Skin epidermis (tissue), 12 donors: ENCODE data around the gene NRG3.

ENCODE experiments used
- H3K27ac ChIP-seq, 21 experiments: fragments of 200-600 bp; sonication (generic) in 11 of 21; one replicate each; pipeline ENCODE4 v1.5.0; 2020; ENCODE audit warnings: mild to moderate bottlenecking in 3 of 21, inconsistent platforms in 2 of 21, moderate library complexity in 2 of 21
- H3K4me3 ChIP-seq, 7 experiments: fragments of 200-600 bp; sonication (generic) in 2 of 7; one replicate each; pipeline ENCODE4 v1.5.0; 2020; ENCODE audit warnings: inconsistent platforms in 2 of 7, mild to moderate bottlenecking in 2 of 7, moderate library complexity in 1 of 7

Gene NRG3

DNA sequence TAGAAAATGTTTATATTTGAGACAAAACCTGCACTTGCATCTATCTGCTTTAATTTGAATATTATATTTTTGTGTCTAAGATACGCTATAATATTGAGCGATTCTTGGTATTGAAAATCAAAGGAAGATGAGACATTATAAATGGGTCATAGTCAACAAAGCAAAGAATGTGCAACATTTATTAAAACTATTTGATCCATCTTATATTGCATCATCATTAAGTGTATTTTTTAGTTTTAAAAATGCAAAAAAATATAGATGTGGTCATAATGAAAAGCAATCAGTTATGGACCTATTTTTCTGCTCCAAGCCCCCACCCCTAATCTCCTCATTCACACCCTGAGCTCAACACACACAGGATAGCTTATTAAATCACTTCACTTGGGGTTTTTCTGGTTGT lies 847.3 kb downstream of the NRG3 start:
- Histone ChIP-seq H3K4me3 (no peak overlapping the region), H3K27ac (no peak overlapping the region)

DNA sequence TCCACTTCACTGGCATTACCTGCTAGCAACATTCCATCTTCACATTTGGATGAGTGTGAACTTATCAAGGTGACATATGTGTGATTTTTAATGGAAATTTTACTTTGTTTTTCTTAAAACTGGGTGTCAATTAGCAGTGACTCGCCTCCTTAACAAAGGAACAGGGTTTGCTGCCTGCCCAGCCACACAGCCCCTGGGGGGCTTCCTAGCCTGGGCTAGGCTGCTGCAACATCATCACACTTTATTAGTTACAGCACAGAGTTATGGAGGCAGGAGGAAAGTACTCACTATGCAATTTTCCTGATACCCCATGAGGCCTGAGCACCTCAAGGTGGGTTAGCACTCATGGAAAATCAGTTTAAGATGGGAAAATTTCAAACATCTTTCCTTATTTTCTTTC lies 861.3 kb downstream of the NRG3 start:
- Histone ChIP-seq H3K4me3 (no peak overlapping the region), H3K27ac (no peak overlapping the region)

DNA sequence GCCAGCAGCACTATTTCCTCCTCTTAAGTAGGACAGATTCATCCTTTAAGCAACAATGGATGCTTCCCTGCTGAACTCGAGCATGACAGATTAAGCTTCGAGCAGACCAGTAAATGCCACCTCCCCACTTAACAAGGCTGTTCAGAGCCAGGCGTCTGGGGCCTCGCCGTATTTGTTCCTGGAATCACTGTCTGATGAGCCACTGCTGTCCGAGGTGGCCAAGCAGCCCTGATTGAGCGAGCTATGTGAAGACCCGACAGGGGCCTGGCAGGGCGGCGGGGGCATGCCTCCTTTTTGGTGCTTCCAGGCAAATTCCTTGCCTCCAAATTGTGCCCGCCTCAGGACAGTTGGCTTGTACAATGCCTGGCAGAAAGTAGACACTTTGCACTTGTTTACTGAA lies 862.6 kb downstream of the NRG3 start:
- Histone ChIP-seq H3K27ac (no peak overlapping the region), H3K4me3 (no peak overlapping the region)

DNA sequence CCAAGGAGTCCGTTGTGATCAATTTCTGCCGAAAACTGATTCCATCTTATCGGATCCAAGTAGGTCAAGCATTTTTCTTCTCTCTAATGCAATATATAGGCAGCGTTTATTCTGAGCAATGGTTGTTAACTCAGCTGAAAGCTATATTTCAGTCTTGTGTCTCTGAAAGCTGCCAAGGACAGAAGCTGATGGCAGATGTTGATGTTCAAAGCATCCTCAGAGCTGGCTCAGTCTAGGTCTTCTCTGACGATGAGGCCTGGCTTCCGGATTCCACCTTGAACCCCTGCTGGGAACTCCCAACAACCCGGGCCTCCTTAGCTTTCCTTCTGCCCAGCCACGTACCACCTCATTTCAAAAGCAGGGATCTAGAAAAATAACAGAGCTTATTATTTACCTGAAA lies 863.6 kb downstream of the NRG3 start:
- H3K4me3 ChIP-seq, result no peak overlapping the region
- no peak overlapping the region for H3K27ac ChIP-seq

DNA sequence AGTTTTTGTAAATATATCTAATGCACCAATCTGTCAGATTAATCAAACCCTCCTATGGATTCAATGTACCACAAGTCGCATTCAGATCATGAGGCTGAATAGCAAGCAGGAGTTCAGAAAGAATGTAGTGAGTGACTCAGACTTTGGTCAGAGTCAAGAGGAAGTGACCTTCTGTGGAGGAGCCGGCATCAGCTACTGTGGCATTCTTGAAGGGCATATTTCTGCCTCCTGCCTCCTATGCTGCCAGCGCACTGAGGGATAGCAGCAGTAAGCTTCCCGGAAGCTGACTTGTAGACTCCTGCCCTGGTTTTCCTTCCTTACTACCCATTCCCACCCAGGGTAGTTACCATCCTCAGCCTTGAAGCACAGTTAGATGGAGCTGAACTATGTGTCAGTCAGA lies 867.5 kb downstream of the NRG3 start:
- Histone ChIP-seq H3K4me3 (no peak overlapping the region), H3K27ac (no peak overlapping the region)

DNA sequence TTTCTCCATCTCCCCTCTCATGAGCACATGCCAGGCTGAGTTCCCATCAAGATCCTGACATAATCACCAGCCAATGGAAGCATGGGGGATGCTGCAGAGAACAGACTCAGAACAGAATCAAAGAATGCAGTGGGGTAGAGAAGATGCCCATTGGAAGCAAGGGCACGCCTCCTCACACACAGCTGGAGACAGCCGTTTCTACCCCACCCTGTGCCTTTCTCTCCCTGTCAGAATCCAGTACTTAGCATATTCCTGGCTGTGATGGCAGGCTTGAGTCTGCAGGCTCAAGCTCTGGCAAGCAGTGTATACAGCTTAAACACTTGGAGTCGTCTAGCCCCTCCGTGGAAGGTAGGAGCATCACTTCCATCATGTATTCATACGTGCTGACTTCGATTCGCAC lies 867.9 kb downstream of the NRG3 start:
- no peak overlapping the region for H3K4me3 ChIP-seq
- no peak overlapping the region for H3K27ac ChIP-seq

DNA sequence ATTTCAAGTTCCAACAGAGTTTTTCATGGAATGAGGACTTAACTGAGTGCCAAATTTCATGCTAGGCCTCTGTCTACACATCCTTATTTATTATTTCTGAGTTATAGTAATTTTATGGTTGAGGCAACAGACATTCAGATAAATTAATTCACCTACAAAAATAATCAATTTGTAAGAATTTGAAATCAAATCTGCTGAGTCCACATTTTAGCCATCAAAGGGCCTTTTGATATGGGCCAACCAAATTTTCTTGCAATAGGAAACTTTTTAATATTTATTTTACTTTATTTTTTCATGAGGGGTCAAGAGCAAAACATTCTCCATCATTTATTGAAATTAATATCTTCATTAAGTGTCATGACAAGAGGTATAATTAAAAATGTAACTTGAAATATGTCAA lies 875.5 kb downstream of the NRG3 start:
- Histone ChIP-seq H3K27ac (no peak overlapping the region), H3K4me3 (no peak overlapping the region)

DNA sequence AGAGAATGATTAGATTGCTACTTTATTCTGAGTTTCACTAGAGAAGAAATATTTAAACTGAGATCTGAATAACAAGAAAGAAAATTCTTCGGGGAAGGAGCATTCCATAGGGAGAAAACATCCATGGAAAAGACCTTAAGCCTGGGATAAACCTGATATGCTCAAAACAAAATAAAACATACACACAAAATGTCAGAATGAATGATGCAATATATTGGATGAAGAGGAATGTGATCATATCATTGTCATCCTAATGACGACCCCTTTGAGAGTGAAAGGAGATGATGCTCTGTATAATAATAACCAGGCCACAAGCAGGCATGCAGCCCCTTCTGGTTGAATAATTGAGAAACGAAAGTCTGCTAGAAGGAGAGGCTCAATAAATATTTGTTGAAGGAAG lies 882.4 kb downstream of the NRG3 start:
- no peak overlapping the region for H3K4me3 ChIP-seq
- no peak overlapping the region for H3K27ac ChIP-seq

DNA sequence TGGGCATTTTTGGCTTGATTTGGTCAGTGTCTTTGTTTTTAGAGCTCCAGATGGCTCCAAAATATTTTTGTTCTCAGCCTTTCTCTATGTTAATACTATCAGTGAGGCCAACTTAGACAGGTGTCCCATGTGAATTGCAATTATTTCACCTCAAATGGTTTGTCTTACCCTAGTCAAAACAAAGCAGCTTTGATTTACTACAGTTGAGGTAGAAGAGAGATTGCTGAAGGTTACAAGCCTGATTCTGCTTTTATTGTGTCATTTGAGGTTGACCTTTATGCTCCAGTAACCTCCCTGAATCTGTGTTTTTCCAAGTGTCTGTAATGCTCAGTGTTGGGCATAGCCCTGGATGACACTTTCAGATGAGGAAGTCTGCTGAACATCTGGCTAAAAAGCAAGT lies 882.9 kb downstream of the NRG3 start:
- Histone ChIP-seq H3K4me3 (no peak overlapping the region), H3K27ac (no peak overlapping the region)

DNA sequence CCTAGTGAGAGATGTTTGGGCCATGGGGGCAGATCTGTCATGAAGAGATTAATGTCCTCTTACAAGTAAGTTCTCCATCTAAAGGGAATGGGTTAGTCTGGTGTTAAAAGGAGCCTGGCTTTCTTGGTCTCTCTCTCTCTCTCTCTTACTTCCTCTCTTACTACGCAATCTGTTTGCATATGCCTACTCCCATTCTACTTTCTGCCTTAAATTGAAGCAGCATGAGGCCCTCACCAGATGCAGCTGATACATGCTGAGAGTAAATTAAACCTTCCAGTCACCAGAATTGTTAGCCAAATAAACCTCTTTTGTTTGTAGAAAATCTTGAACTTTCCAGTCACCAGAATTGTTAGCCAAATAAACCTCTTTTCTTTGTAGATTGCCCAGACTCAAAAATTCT lies 884.1 kb downstream of the NRG3 start:
- H3K4me3 ChIP-seq, result no peak overlapping the region
- no peak overlapping the region for H3K27ac ChIP-seq

DNA sequence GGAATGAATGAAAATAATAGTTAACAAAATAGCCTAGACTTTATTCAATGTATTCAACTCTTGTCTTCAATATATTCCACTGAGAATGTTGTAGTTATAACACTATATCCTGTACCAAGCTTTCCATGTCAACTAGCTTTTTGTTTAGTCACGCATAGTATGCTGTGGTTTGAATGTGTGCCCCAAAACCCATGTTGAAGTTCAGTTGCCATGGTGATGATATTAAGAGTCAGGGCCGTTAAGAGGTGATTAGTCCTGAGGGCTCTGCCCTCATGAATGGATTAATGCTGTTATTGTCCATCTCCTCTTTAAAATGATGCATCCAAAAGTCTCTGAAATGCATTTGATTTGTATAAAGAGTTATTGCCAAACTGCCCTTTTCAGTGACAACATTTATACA lies 887.6 kb downstream of the NRG3 start:
- Histone ChIP-seq H3K4me3 (no peak overlapping the region), H3K27ac (no peak overlapping the region)

DNA sequence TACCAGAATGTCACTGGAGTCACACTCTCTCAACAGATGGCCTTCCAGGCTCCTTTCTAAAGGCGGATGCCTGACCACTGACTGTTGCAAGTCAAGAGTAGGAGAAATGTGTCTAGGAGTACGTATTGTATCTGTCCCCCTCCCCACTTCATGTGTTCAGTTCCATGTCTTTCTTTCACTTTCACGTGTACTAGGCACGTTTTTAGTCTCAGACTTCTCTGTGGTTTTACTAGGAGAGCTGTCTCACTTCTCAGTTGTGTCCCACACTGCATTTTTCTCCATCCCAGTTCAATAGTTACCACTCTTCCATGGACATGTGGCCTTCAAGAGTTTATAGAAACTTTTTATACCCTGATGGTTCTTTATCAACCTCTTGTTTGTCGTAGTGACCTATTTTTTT lies 893.0 kb downstream of the NRG3 start:
- H3K27ac ChIP-seq, result no peak overlapping the region
- no peak overlapping the region for H3K4me3 ChIP-seq

DNA sequence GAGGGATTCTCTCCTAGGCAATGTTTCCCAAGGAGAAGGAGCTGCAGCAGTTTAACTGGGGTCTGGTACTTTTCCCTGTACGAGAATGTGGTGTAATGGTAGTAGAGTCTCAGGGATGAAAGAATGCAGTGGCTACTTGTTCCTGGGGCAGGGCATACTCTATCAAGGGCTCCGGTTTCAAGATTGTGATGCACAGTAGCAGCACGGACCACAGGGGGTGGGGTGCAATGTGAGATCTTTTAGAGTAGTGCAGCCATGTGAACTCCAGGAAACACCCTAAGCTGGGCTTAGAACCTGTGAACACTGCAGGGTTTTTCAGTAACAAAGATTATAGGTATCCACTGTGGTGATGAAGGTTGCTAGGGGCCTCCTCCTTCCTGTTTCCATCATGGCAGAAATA lies 903.9 kb downstream of the NRG3 start:
- Histone ChIP-seq H3K27ac (no peak overlapping the region), H3K4me3 (no peak overlapping the region)

DNA sequence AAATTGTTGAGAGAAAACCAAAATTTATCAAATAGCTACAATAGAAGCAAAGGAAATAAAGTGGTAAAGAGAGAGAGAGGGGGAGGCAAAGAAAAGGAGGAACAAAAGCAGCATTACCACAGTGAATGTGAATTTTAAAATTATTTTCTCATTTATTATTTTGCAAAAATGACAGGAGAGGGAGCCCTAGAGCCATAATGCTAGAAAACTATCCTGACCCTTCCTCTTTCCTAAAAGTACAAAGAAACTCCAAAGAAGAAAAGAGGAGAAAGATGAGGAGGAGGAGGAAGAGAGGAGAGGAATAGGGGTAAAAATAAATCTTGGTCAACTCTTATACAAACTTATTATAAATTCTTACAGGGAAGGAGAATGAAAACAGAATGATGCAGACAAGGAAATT lies 921.5 kb downstream of the NRG3 start:
- no peak overlapping the region for H3K27ac ChIP-seq
- H3K4me3 ChIP-seq, result no peak overlapping the region

DNA sequence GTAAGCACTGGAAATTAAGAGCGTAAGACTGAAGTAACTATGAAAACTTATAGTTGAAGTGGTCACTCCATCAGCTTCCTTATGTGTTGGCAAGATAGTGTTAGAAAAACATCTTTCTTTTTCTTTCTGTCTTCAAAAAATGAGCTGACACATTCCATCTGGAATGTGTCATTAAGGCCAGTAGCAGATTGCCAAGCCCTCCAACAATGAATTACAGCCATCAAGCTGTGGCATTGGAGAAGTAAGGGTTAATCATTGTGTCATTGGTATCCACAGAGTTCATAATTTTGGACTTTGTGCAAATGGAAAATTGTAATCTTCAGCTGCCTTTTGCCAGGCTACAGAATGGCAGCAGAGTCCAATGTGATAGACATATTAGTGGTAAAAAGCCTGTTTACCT lies 926.3 kb downstream of the NRG3 start:
- Histone ChIP-seq H3K27ac (no peak overlapping the region), H3K4me3 (no peak overlapping the region)

DNA sequence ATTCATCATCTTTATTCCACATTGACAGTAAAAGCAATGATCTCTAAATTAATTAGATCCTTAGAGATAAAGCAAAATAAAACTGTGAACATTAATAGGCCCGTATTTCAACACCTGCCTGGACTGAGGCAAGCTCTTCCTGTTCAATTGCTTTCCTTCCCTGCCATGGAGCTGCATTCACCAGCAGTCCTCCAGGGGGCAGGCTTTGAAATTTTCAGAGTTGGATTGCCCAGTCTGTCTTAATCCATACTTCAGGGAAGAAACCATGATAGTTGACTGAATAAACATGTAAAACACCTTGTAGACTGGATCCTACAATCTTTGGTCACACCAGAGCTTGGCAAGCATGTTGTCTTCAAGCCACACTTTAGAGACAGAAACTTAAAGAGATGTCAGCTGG lies 936.6 kb downstream of the NRG3 start:
- Histone ChIP-seq H3K4me3 (no peak overlapping the region), H3K27ac (no peak overlapping the region)

DNA sequence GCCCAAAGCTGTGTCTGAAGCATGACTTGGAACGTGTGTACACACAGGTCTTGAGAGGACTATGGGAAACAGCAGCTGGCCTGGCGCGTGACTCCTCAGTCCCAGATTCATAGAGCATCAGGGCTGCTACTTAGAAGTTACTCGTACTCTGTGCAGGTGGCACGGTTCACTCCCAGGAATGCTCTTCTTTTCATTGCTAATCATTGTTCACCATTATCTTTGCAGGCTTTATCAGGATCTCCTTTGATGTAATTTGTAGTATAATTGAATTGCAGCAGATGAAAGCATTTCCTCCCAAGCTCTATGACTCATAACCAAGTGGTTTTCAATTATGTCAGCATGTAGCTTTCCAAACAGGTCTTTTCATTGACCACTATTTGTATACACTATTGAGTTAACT lies 938.9 kb downstream of the NRG3 start:
- H3K27ac ChIP-seq, result no peak overlapping the region
- no peak overlapping the region for H3K4me3 ChIP-seq

DNA sequence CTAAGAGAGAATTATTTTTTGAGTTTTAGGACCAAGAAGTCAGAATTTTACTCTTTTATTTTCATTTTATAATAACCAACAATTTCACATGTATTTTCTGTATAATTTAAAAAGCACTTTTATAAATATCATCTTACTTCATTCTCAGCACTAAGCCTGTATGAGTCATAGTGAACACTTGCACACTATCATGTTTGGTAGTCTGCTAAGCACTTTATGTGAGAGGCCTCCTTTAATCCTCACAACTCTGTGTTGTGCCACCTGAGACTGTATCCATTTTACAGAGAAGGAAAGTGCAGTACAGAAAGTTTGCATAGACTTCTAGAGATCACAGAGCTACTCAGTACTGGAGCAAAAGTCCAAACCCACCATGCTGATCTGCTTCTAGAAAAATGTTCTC lies 939.6 kb downstream of the NRG3 start:
- no peak overlapping the region for H3K4me3 ChIP-seq

DNA sequence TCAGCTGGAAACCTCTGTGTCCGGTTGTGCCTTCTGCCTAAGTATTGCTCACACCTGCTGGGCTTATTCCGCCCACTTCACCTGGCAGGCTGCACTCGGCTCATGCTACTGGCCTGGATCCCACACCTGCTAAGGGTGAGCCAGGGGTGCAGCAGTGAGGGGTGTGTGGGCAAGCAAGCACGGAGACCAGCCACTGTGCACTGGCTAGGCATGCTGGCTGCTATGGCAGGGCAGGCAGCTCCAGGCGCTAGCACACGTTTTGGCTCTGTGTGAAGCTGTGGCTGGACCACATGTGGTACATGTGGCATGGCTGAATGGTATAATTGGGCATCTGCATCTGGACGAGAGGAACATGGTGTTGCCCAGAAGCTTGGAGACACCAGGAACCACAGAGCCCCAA lies 940.7 kb downstream of the NRG3 start:
- Histone ChIP-seq H3K27ac (no peak overlapping the region), H3K4me3 (no peak overlapping the region)

More for the DNA sequence above, 939.6 kb downstream of the NRG3 start:
- H3K27ac ChIP-seq, result no peak overlapping the region

DNA sequence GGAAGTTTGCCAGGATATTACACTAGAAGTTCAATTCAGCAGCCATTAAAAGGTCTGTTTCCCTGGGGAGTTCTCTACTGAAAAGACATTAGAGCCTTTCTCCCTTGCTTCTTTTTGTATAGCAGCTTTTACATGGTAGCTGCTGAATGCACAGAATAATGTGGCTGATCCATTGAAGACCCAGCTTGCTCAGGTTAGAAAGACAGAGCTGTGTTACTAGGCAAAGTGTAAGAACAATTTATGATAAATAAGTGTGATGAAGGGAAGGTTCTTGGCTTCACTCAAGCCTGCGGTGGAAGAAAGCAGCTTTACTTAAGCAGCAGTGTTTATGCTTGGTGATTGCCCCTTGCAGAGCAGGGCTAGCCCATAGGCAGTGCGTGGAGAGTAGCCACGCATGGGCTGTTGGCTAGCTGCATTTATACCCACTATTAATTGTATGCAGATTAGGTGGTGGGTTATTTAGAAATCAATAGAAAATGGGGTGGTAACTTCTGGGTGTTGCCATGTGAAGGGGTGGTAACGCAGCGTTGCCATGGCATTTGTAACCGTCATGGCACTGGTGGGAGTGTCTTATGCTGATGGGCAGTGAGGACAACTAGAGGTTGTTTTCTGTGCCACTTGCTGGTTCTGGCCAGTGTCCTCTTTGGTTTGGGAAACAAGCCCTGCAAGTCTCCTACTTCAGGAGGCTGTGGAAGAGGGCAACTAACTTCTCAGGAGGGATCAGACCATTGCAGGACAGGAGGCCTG lies 942.9 kb downstream of the NRG3 start:
- Histone ChIP-seq H3K4me3 (no peak overlapping the region), H3K27ac (no peak overlapping the region)

DNA sequence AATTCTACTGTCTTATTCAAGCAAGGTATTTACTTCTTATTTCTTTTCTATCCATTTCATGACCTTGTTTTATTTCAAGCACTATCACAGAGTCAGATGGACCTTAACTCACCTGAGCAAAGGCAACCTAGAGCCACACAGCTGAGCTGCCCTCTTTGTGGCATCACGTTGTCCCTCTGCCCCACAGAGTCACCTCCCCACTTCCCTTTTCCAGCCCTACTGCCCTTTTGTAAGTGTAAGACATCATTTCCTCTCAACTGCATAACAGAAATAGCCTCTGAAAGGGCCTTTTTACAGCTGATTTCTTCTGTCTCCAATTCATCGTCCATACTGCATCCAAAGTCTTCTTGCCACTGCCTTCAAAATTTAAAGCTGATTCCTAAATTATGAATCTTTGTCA lies 946.0 kb downstream of the NRG3 start:
- Histone ChIP-seq H3K4me3 (no peak overlapping the region), H3K27ac (no peak overlapping the region)

DNA sequence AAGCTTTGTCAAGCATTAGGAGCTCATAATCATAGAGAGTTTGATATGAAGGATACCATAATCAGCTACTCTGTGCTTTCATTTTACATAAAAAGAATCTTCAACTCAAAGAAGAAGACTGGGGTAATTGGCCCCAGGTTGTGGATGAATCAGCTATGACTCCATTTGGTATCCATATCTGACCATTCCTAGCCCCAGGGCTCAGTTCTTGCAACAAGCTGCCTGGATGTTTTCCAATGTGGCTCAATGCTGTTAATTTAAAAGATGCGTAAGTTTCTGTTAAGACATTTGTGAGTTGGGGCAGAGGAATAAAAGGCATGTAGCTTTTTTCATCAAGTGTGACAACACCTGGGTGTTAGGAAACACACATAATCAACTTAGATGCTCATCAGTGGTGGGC lies 951.1 kb downstream of the NRG3 start:
- H3K27ac ChIP-seq, result no peak overlapping the region
- H3K4me3 ChIP-seq, result no peak overlapping the region
